ENCODE results near the gene KRT10. TPM values are rescaled to one million over a fixed set of nuclear protein-coding genes. Genes with fewer than 3 reads are reported as not detected.
"Not testable (repeated sequence)": the region's sequence is repeated elsewhere in the genome, so short reads cannot be mapped to it uniquely, and the experiment has no call there.

KRT10 gene
- total and polyA plus RNA-seq, 4 donors = 1.6 to 52.5 (median 7.1) TPM

DNA sequence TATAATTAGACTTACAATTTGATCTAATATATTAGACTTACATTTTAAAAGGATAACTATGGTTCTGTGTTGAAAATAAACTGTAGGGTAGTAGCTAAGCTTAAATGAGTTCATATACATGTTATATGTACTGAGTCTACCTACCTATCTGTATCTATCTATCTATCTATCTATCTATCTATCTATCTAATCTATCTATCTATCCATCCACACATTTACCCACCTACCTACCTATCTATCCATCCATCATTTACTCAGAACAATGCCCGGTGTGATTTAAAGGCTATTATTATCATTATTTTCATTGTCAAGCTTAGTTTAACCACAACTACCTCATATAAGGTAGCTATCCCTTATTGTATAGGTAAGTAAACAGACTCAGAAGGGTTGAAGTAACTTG lies 7.0 kb downstream of the KRT10 start:
- Histone ChIP-seq H3K9ac (ENCODE audit: low read depth in 1 of 2, low read length in 2 of 2) (no peak overlapping the region), H3K4me1 (ENCODE audit: control insufficient read depth in 4 of 4, insufficient read depth in 4 of 4, low read length in 3 of 4) (peaks cover 0 to 11% (median 8%) of the 10 kb centered on the region in 4 donors), H3K4me3 (ENCODE audit: low read depth in 1 of 3, low read length in 3 of 3) (no peak overlapping the region), H3K27ac (ENCODE audit: low read depth in 1 of 2, low read length in 2 of 2) (no peak overlapping the region), H3K36me3 (ENCODE audit: control insufficient read depth in 4 of 4, insufficient read depth in 3 of 4, low read depth in 1 of 4, low read length in 3 of 4) (peaks cover 0 to 3% (median 1%) of the 10 kb centered on the region in 4 donors), H3K9me3 (ENCODE audit: control insufficient read depth in 4 of 4, low read length in 3 of 4) (no peaks in the 10 kb centered on the region), H3K27me3 (ENCODE audit: control insufficient read depth in 4 of 4, insufficient read depth in 4 of 4, low read length in 3 of 4) (peaks cover 0 to 5% (median 1%) of the 10 kb centered on the region in 4 donors)
- DNase-seq (ENCODE audit: low spot score) = no peak
- WGBS = 95% methylated on average over 1 of the region's 1 CpG
- TF ChIP-seq HNF4A (conservative IDR thresholded peaks at IDR 0.05) (no peak), GABPA (IDR thresholded peaks at IDR 0.05 in 1 of 2, conservative IDR thresholded peaks at IDR 0.05 in 1 of 2) (no peak), SP1 (IDR thresholded peaks at IDR 0.05) (no peak)

DNA sequence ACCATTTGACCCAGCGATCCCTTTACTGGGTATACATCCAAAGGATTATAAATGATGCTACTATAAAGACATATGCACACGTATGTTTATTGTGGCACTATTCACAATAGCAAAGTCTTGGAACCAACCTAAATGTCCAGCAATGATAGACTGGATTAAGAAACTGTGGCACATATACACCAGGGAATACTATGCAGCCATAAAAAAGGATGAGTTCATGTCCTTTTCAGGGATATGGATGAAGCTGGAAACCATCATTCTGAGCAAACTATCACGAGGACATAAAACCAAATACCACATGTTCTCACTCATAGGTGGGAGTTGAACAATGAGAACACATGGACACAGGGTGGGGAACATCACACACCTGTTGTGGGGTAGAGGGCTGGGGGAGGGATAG lies 7.8 kb downstream of the KRT10 start:
- H3K9me3 ChIP-seq (ENCODE audit: control insufficient read depth in 4 of 4, low read length in 3 of 4); DNase-seq (ENCODE audit: low spot score); H3K4me1 ChIP-seq (ENCODE audit: control insufficient read depth in 4 of 4, insufficient read depth in 4 of 4, low read length in 3 of 4); H3K27me3 ChIP-seq (ENCODE audit: control insufficient read depth in 4 of 4, insufficient read depth in 4 of 4, low read length in 3 of 4); H3K4me3 ChIP-seq (ENCODE audit: low read depth in 1 of 3, low read length in 3 of 3); H3K27ac ChIP-seq (ENCODE audit: low read depth in 1 of 2, low read length in 2 of 2); H3K9ac ChIP-seq (ENCODE audit: low read depth in 1 of 2, low read length in 2 of 2); H3K36me3 ChIP-seq (ENCODE audit: control insufficient read depth in 4 of 4, insufficient read depth in 3 of 4, low read depth in 1 of 4, low read length in 3 of 4): not testable (repeated sequence)
- 91% methylated on average over 3 of the region's 3 CpGs for WGBS

DNA sequence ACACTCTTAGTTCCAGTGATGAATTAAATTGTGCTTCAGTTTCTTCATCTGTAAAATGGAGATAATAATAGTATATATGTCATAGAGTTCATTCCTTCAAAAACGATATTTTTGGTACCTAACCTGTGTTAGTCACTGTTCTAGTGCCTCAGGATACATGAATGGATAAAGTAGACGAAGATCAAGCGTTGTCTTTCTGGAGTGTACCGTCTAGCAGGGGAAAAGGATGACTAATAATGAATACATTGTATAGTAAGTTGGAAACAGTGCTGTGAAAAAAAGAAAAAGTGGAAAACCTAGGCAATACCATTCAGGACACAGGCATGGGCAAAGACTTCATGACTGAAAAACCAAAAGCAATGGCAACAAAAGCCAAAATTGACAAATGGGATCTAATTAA lies 8.6 kb downstream of the KRT10 start:
- Histone ChIP-seq H3K36me3 (ENCODE audit: control insufficient read depth in 4 of 4, insufficient read depth in 3 of 4, low read depth in 1 of 4, low read length in 3 of 4) (peaks cover 0 to 3% (median 1%) of the 10 kb centered on the region in 4 donors), H3K4me3 (ENCODE audit: low read depth in 1 of 3, low read length in 3 of 3) (no peak overlapping the region), H3K9ac (ENCODE audit: low read depth in 1 of 2, low read length in 2 of 2) (no peak overlapping the region), H3K9me3 (ENCODE audit: control insufficient read depth in 4 of 4, low read length in 3 of 4) (no peaks in the 10 kb centered on the region), H3K4me1 (ENCODE audit: control insufficient read depth in 4 of 4, insufficient read depth in 4 of 4, low read length in 3 of 4) (peaks cover 0 to 6% (median 3%) of the 10 kb centered on the region in 4 donors), H3K27me3 (ENCODE audit: control insufficient read depth in 4 of 4, insufficient read depth in 4 of 4, low read length in 3 of 4) (peaks cover 0 to 9% (median 4%) of the 10 kb centered on the region in 4 donors), H3K27ac (ENCODE audit: low read depth in 1 of 2, low read length in 2 of 2) (no peak overlapping the region)
- WGBS = 72% methylated on average over 4 of the region's 4 CpGs
- no peak for DNase-seq (ENCODE audit: low spot score)
- TF ChIP-seq JUND (IDR thresholded peaks at IDR 0.05) (no peak), RXRA (IDR thresholded peaks at IDR 0.05) (no peak), SP1 (IDR thresholded peaks at IDR 0.05) (no peak), RAD21 (IDR thresholded peaks at IDR 0.05) (no peak), GABPA (IDR thresholded peaks at IDR 0.05 in 1 of 2, conservative IDR thresholded peaks at IDR 0.05 in 1 of 2) (no peak), TAF1 (conservative IDR thresholded peaks at IDR 0.05) (no peak), FOXA2 (IDR thresholded peaks at IDR 0.05) (no peak), NR2F2 (IDR thresholded peaks at IDR 0.05) (no peak), YY1 (IDR thresholded peaks at IDR 0.05) (no peak), EGR1 (IDR thresholded peaks at IDR 0.05; ENCODE audit: low read depth in 2 of 2) (no peak), HNF4G (IDR thresholded peaks at IDR 0.05) (no peak), FOXA1 (IDR thresholded peaks at IDR 0.05) (no peak), HNF4A (conservative IDR thresholded peaks at IDR 0.05) (no peak)
- TF ChIP-seq, protein P1, sequence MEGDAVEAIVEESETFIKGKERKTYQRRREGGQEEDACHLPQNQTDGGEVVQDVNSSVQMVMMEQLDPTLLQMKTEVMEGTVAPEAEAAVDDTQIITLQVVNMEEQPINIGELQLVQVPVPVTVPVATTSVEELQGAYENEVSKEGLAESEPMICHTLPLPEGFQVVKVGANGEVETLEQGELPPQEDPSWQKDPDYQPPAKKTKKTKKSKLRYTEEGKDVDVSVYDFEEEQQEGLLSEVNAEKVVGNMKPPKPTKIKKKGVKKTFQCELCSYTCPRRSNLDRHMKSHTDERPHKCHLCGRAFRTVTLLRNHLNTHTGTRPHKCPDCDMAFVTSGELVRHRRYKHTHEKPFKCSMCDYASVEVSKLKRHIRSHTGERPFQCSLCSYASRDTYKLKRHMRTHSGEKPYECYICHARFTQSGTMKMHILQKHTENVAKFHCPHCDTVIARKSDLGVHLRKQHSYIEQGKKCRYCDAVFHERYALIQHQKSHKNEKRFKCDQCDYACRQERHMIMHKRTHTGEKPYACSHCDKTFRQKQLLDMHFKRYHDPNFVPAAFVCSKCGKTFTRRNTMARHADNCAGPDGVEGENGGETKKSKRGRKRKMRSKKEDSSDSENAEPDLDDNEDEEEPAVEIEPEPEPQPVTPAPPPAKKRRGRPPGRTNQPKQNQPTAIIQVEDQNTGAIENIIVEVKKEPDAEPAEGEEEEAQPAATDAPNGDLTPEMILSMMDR (IDR thresholded peaks at IDR 0.05; ENCODE audit: low read depth, low read length, missing input control) = no peak
- TF ChIP-seq, protein P2, sequence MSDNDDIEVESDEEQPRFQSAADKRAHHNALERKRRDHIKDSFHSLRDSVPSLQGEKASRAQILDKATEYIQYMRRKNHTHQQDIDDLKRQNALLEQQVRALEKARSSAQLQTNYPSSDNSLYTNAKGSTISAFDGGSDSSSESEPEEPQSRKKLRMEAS (IDR thresholded peaks at IDR 0.05) = no peak
- TF ChIP-seq, protein P3, sequence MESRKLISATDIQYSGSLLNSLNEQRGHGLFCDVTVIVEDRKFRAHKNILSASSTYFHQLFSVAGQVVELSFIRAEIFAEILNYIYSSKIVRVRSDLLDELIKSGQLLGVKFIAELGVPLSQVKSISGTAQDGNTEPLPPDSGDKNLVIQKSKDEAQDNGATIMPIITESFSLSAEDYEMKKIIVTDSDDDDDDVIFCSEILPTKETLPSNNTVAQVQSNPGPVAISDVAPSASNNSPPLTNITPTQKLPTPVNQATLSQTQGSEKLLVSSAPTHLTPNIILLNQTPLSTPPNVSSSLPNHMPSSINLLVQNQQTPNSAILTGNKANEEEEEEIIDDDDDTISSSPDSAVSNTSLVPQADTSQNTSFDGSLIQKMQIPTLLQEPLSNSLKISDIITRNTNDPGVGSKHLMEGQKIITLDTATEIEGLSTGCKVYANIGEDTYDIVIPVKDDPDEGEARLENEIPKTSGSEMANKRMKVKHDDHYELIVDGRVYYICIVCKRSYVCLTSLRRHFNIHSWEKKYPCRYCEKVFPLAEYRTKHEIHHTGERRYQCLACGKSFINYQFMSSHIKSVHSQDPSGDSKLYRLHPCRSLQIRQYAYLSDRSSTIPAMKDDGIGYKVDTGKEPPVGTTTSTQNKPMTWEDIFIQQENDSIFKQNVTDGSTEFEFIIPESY (IDR thresholded peaks at IDR 0.05) = no peak
- TF ChIP-seq, protein P4, sequence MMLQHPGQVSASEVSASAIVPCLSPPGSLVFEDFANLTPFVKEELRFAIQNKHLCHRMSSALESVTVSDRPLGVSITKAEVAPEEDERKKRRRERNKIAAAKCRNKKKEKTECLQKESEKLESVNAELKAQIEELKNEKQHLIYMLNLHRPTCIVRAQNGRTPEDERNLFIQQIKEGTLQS (IDR thresholded peaks at IDR 0.05) = no peak
- TF ChIP-seq, protein P5, sequence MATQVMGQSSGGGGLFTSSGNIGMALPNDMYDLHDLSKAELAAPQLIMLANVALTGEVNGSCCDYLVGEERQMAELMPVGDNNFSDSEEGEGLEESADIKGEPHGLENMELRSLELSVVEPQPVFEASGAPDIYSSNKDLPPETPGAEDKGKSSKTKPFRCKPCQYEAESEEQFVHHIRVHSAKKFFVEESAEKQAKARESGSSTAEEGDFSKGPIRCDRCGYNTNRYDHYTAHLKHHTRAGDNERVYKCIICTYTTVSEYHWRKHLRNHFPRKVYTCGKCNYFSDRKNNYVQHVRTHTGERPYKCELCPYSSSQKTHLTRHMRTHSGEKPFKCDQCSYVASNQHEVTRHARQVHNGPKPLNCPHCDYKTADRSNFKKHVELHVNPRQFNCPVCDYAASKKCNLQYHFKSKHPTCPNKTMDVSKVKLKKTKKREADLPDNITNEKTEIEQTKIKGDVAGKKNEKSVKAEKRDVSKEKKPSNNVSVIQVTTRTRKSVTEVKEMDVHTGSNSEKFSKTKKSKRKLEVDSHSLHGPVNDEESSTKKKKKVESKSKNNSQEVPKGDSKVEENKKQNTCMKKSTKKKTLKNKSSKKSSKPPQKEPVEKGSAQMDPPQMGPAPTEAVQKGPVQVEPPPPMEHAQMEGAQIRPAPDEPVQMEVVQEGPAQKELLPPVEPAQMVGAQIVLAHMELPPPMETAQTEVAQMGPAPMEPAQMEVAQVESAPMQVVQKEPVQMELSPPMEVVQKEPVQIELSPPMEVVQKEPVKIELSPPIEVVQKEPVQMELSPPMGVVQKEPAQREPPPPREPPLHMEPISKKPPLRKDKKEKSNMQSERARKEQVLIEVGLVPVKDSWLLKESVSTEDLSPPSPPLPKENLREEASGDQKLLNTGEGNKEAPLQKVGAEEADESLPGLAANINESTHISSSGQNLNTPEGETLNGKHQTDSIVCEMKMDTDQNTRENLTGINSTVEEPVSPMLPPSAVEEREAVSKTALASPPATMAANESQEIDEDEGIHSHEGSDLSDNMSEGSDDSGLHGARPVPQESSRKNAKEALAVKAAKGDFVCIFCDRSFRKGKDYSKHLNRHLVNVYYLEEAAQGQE (IDR thresholded peaks at IDR 0.05) = no peak
